Psoas muscle (tissue), 8 donors: ENCODE measurements around the gene MAN1A1. TPM values are rescaled to one million over a fixed set of nuclear protein-coding genes. Genes with fewer than 3 reads are reported as not detected.

Experiments
- ATAC-seq, 4 donors: fragments of 200-7000 bp; cut with Tn5 transposase; one replicate each; pipeline ENCODE4 v1.9.1; 2020; ENCODE audit warnings: moderate library complexity in 3 of 4, mild to moderate bottlenecking in 2 of 4
- DNase-seq, 2 donors: peaks; one replicate each; pipeline ENCODE4 v3.0.0-alpha.2; 2020
- H3K27ac ChIP-seq: fragments of 200-600 bp; one replicate; pipeline ENCODE4 v1.8.0; 2022
- H3K27me3 ChIP-seq, 3 donors: fragments of 200-600 bp in 1 of 3; one replicate each; pipeline versions ENCODE4 v1.6.1 to v1.8.0; 2013 to 2022; ENCODE audit warnings: low read length in 2 of 3, mild to moderate bottlenecking in 2 of 3, moderate library complexity in 1 of 3; ENCODE audit not compliant: insufficient read depth in 3 of 3
- H3K36me3 ChIP-seq, 2 donors: fragments of 200-600 bp in 1 of 2; one replicate each; pipeline versions ENCODE4 v1.6.1 to v1.8.0; 2013 to 2022; ENCODE audit warnings: low read depth in 1 of 2, mild to moderate bottlenecking in 1 of 2, moderate library complexity in 1 of 2; ENCODE audit not compliant: insufficient read depth in 1 of 2
- H3K4me1 ChIP-seq: fragments of 200-600 bp; one replicate; pipeline ENCODE4 v1.8.0; 2022
- H3K4me3 ChIP-seq: fragments of 200-600 bp; one replicate; pipeline ENCODE4 v1.8.0; 2022; ENCODE audit warnings: mild to moderate bottlenecking
- H3K9me3 ChIP-seq: fragments of 200-600 bp; one replicate; pipeline ENCODE4 v1.8.0; 2022
- WGBS, 3 donors: extraction: QIAGEN DNeasy Blood & Tissue Kit; methylation state at CpG; one replicate each; pipeline versions ENCODE4 v1.1.6 to v1.1.7; 2013; 5-methylcytosine and 5-hydroxymethylcytosine counted together
- intact Hi-C, 2 donors: fragments of 100-400 bp; cut with DNase I; formaldehyde crosslinking; loops; one replicate each; pipeline versions ENCODE4 v1.11.0 to v1.14.2; 2022
- polyA plus RNA-seq, 3 donors: library from polyadenylated mRNA; stranded (reverse); fragments of 200-250 nt; gene quantifications; one replicate each; pipeline ENCODE4 v1.2.3, GENCODE V29; 2013
- total RNA-seq, 4 donors: library from RNA; stranded (reverse); fragmentation: NEBNext Ultra II Directional in 2 of 4; extraction: Animal tissue kit (Norgen Biotek cat#: 25700) in 2 of 4; gene quantifications; one replicate each; pipeline versions ENCODE4 v1.2.1 to v1.2.4, GENCODE V29; 2021 to 2023
- TF ChIP-seq, protein P1 (sequence below): fragments of 200-600 bp; IDR thresholded peaks from one replicate; pipeline ENCODE4 v1.8.0; 2022; ENCODE audit warnings: antibody characterized with exemption
- donor health status: healthy with polysubstance abuse.
- donor health status: DM: no; HTN: no; CAD: no; lungs with moderate emphysema.
- donor health status: Bipolar disorder and iron deficiency.
- donor health status: healthy.
- donor health status: DM: yes; HTN: yes; CAD: no.
- donor health status: DM: no; HTN: no; CAD: no.
- donor health status: DM: no; HTN: no; CAD: no.
- donor health status: DM: yes; HTN: yes; CAD: no.

Gene MAN1A1
- total and polyA plus RNA-seq, 7 donors, result 3.7 to 14.6 (median 6.2) TPM

DNA sequence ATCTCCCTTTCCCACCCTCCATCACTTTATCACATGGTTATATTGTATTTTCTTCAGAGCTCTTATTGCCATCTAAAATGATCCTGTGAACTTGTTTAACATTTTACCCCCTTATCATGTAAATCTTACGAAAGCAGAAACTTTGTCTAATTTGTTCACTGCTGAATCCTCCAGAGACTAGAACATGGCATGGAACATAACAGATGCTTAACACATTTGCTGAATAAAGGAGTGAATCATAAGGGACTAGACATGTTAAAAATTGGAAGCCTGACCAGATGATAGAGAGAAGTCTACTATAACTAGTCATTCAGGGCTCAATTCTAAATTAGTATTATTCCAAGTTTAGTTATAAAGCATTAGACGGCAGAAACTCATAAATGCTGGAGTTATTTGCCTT lies 73.3 kb downstream of the MAN1A1 start:
- no peaks in the 10 kb centered on the region for H3K4me1 ChIP-seq
- intact Hi-C loops, result no loop called here
- ATAC-seq (no peak), DNase-seq (no peak)
- 67 to 79% (median 70%) methylated on average over 2 of the region's 2 CpGs for WGBS, 3 donors
- H3K27me3 ChIP-seq, result no peaks in the 10 kb centered on the region
- TF ChIP-seq, protein P1, sequence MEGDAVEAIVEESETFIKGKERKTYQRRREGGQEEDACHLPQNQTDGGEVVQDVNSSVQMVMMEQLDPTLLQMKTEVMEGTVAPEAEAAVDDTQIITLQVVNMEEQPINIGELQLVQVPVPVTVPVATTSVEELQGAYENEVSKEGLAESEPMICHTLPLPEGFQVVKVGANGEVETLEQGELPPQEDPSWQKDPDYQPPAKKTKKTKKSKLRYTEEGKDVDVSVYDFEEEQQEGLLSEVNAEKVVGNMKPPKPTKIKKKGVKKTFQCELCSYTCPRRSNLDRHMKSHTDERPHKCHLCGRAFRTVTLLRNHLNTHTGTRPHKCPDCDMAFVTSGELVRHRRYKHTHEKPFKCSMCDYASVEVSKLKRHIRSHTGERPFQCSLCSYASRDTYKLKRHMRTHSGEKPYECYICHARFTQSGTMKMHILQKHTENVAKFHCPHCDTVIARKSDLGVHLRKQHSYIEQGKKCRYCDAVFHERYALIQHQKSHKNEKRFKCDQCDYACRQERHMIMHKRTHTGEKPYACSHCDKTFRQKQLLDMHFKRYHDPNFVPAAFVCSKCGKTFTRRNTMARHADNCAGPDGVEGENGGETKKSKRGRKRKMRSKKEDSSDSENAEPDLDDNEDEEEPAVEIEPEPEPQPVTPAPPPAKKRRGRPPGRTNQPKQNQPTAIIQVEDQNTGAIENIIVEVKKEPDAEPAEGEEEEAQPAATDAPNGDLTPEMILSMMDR, result no peak
- H3K27ac ChIP-seq, result no peak overlapping the region
- no peaks in the 10 kb centered on the region for H3K9me3 ChIP-seq
- no peak overlapping the region for H3K4me3 ChIP-seq
- no peaks in the 10 kb centered on the region for H3K36me3 ChIP-seq

DNA sequence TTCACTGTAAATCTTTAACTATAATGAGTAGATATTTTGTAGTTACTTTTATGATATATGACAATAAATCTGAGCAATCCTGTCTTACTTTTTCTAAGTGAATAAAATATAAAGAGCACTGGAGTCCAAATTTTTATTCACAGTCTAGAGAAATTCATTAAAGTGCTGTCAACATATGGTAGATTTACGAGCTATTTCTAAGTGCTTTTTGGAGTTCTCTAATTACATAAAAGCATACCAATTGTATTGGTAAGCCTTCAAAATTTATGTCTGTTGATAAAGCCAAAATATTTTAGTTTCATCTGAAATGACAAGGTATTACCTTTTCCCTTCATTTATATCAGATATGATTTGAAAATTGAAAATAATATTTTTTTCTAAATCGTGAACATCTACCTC lies 75.4 kb downstream of the MAN1A1 start:
- intact Hi-C loops, result no loop called here
- Histone ChIP-seq H3K27ac (no peak overlapping the region), H3K9me3 (no peaks in the 10 kb centered on the region), H3K4me1 (no peaks in the 10 kb centered on the region), H3K36me3 (no peaks in the 10 kb centered on the region), H3K4me3 (no peak overlapping the region), H3K27me3 (no peaks in the 10 kb centered on the region)
- WGBS, 3 donors, result 84 to 88% (median 87%) methylated on average over 2 of the region's 2 CpGs
- TF ChIP-seq, protein P1, result no peak
- DNase-seq (no peak), ATAC-seq (no peak)

DNA sequence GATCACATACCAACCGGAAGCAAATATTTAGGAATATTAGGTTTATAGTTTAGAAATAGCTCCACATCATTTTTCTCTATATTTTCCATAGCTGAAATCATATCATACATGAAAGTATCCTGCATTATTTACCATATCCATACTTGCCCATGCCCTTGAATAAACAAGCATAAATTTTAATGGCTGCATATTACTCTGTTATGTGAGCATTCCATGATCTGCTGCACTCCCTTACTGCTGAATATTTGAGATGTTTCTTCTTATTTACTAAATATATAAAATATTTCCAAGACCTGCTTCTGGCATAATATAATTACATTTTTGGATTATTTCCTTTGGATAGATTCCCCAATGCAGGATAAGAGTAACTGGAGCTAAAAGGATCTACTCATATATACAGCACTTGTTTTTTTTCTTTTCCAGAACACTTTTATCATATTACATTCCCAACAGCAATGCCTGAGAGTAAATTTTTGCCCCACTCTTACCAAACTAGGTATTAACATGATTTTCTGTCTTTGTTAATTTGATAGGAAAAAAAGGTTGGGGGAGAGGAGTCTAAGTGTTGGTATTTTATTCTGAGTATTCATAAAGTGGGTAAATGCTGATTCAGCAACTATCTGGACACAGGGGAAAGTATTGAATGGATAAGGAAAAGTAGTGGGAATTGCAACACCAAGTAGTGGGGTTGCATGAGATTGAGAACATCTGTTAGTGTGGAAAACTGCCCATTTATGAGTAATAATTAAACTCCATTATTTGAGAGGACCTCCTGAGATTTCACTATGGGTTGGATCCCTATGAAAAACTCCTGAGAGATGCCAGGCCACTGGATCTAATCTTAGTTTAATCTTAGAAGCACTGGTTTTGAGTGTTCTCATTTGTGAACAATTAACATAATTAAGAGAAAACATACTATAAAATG lies 76.0 kb downstream of the MAN1A1 start:
- TF ChIP-seq, protein P1, result no peak
- Histone ChIP-seq H3K4me3 (no peak overlapping the region), H3K4me1 (no peaks in the 10 kb centered on the region), H3K36me3 (no peaks in the 10 kb centered on the region), H3K27ac (no peak overlapping the region), H3K9me3 (no peaks in the 10 kb centered on the region), H3K27me3 (no peaks in the 10 kb centered on the region)
- 97 to 100% (median 99%) methylated on average over 1 of the region's 1 CpG for WGBS, 3 donors
- intact Hi-C loops, result no loop called here
- ATAC-seq (peak in 1 of 4 donors; percentile 35), DNase-seq (no peak)

GRCh38 chr6:119270545-119270944 lies 79.0 kb downstream of the MAN1A1 start:
- H3K4me1 ChIP-seq, result no peaks in the 10 kb centered on the region
- whole genome bisulfite sequencing, 3 donors, result 93 to 95% (median 94%) methylated on average over 3 of the region's 3 CpGs
- DNase-seq, result no peak
- H3K9me3 ChIP-seq, result no peaks in the 10 kb centered on the region
- no peaks in the 10 kb centered on the region for H3K27me3 ChIP-seq
- TF ChIP-seq, protein P1, result no peak
- no peak overlapping the region for H3K4me3 ChIP-seq
- ATAC-seq, result no peak
- H3K27ac ChIP-seq, result no peak overlapping the region
- H3K36me3 ChIP-seq, result no peaks in the 10 kb centered on the region
- intact Hi-C loops, result no loop called here
